Mammary epithelial cell (primary cell): ENCODE results near the gene MGST2.

Source experiments
- CTCF ChIP-seq, 2 donors: IDR thresholded peaks in 1 of 2; conservative IDR thresholded peaks in 1 of 2; 2 replicates each; pipeline ENCODE4 v1.5.1; 2011 to 2012; ENCODE audit warnings: inconsistent platforms in 2 of 2, low read length in 2 of 2, mild to moderate bottlenecking in 2 of 2, control low read depth in 1 of 2, low read depth in 1 of 2; ENCODE audit not compliant: insufficient read depth in 1 of 2; ENCODE audit errors: extremely low read depth in 1 of 2
- EZH2 ChIP-seq: IDR thresholded peaks from 2 replicates; pipeline ENCODE4 v1.6.1; 2012; ENCODE audit warnings: low read length, inconsistent platforms, borderline replicate concordance

GRCh38 chr4:139682741-139683151 is 17.1 kb downstream of the MGST2 start:
- TF ChIP-seq CTCF (conservative IDR thresholded peaks at IDR 0.05 in 1 of 2, IDR thresholded peaks at IDR 0.05 in 1 of 2; ENCODE audit: extremely low read depth in 1 of 2, insufficient read depth in 1 of 2, low read depth in 1 of 2, low read length in 2 of 2) (no peak), EZH2 (no peak)
